Glutamatergic neuron (in vitro differentiated cells): ENCODE measurements around the gene SFR1. TPM values are rescaled to one million over a fixed set of nuclear protein-coding genes. Genes with fewer than 3 reads are reported as not detected.

Experiments
- DNase-seq: peaks from one replicate; pipeline ENCODE4 v3.0.0; 2022
- H3K27ac Mint-ChIP-seq: one replicate; pipeline ENCODE4 v1.8.0; 2020; ENCODE audit warnings: mild to moderate bottlenecking, mixed read lengths, inconsistent platforms; ENCODE audit not compliant: unreplicated experiment
- H3K27me3 Mint-ChIP-seq: one replicate; pipeline ENCODE4 v1.8.0; 2020; ENCODE audit warnings: mild to moderate bottlenecking, moderate library complexity, mixed read lengths, inconsistent platforms; ENCODE audit not compliant: unreplicated experiment
- H3K36me3 Mint-ChIP-seq: one replicate; pipeline ENCODE4 v1.8.0; 2020; ENCODE audit warnings: mild to moderate bottlenecking, mixed read lengths, inconsistent platforms; ENCODE audit not compliant: unreplicated experiment
- H3K4me1 Mint-ChIP-seq: one replicate; pipeline ENCODE4 v1.8.0; 2020; ENCODE audit warnings: mild to moderate bottlenecking, low read depth, mixed read lengths, inconsistent platforms; ENCODE audit not compliant: unreplicated experiment
- H3K4me3 Mint-ChIP-seq: one replicate; pipeline ENCODE4 v1.8.0; 2020; ENCODE audit warnings: mild to moderate bottlenecking, mixed read lengths, inconsistent platforms; ENCODE audit not compliant: unreplicated experiment
- H3K9me3 Mint-ChIP-seq: one replicate; pipeline ENCODE4 v1.8.0; 2020; ENCODE audit warnings: mild to moderate bottlenecking, moderate library complexity, mixed read lengths, inconsistent platforms; ENCODE audit not compliant: unreplicated experiment
- CTCF ChIP-seq: fragments of 200-600 bp; sonication (generic); IDR thresholded peaks from one replicate; pipeline ENCODE4 v1.5.0; 2021; ENCODE audit not compliant: partially characterized antibody, unreplicated experiment
- total RNA-seq: library from RNA; stranded (reverse); fragmentation: NEBNext Ultra II Directional; extraction: Animal tissue kit (Norgen Biotek cat#: 25700); gene quantifications from one replicate; pipeline ENCODE4 v1.2.1, GENCODE V29; 2021; ENCODE audit not compliant: unreplicated experiment

The SFR1 gene
- total RNA-seq, 1 donor from 2014 or later, result 4.7 TPM

GRCh38 chr10:104139221-104139620, 17.2 kb downstream of the SFR1 start:
- no peaks in the 10 kb centered on the region for H3K9me3 Mint-ChIP-seq
- no peak for TF ChIP-seq CTCF
- H3K4me3 Mint-ChIP-seq, result no peak overlapping the region
- no peaks in the 10 kb centered on the region for H3K4me1 Mint-ChIP-seq
- H3K27ac Mint-ChIP-seq, result no peak overlapping the region
- no peaks in the 10 kb centered on the region for H3K27me3 Mint-ChIP-seq
- DNase-seq, result no peak
- H3K36me3 Mint-ChIP-seq, result no peaks in the 10 kb centered on the region

- no peak for DNase-seq
- TF ChIP-seq CTCF, result no peak
- H3K4me3 Mint-ChIP-seq, result no peak overlapping the region
- no peak overlapping the region for H3K27ac Mint-ChIP-seq
- no peaks in the 10 kb centered on the region for H3K4me1 Mint-ChIP-seq
- H3K9me3 Mint-ChIP-seq, result no peaks in the 10 kb centered on the region
- H3K36me3 Mint-ChIP-seq, result no peaks in the 10 kb centered on the region
- no peaks in the 10 kb centered on the region for H3K27me3 Mint-ChIP-seq
Measured at GRCh38 chr10:104142081-104142480, 20.1 kb downstream of the SFR1 start.

GRCh38 chr10:104143829-104144228, 21.9 kb downstream of the SFR1 start:
- H3K27me3 Mint-ChIP-seq, result peaks cover 1% of the 10 kb centered on the region
- no peaks in the 10 kb centered on the region for H3K36me3 Mint-ChIP-seq
- no peak for TF ChIP-seq CTCF
- H3K9me3 Mint-ChIP-seq, result no peaks in the 10 kb centered on the region
- DNase-seq, result no peak
- no peaks in the 10 kb centered on the region for H3K4me1 Mint-ChIP-seq
- H3K27ac Mint-ChIP-seq, result no peak overlapping the region
- H3K4me3 Mint-ChIP-seq, result no peak overlapping the region

GRCh38 chr10:104144931-104145330, 23.0 kb downstream of the SFR1 start:
- DNase-seq, result no peak
- Mint-ChIP-seq H3K4me3 (no peak overlapping the region), H3K9me3 (no peaks in the 10 kb centered on the region), H3K4me1 (no peaks in the 10 kb centered on the region), H3K27me3 (peaks cover 1% of the 10 kb centered on the region), H3K36me3 (no peaks in the 10 kb centered on the region), H3K27ac (no peak overlapping the region)
- no peak for TF ChIP-seq CTCF

GRCh38 chr10:104146882-104147281, 24.9 kb downstream of the SFR1 start:
- Mint-ChIP-seq H3K36me3 (peaks cover 7% of the 10 kb centered on the region), H3K27ac (no peak overlapping the region), H3K4me3 (no peak overlapping the region), H3K4me1 (no peaks in the 10 kb centered on the region), H3K27me3 (peaks cover 1% of the 10 kb centered on the region), H3K9me3 (no peaks in the 10 kb centered on the region)
- DNase-seq, result no peak
- no peak for TF ChIP-seq CTCF
